HG02981 (cell line): ENCODE results near the gene NGFR.

ENCODE experiments used
- ATAC-seq: cut with Tn5 transposase; IDR thresholded peaks from one replicate; pipeline ENCODE4 v1.9.1; 2021; ENCODE audit warnings: mild to moderate bottlenecking, moderate library complexity; ENCODE audit not compliant: unreplicated experiment

NGFR gene

DNA sequence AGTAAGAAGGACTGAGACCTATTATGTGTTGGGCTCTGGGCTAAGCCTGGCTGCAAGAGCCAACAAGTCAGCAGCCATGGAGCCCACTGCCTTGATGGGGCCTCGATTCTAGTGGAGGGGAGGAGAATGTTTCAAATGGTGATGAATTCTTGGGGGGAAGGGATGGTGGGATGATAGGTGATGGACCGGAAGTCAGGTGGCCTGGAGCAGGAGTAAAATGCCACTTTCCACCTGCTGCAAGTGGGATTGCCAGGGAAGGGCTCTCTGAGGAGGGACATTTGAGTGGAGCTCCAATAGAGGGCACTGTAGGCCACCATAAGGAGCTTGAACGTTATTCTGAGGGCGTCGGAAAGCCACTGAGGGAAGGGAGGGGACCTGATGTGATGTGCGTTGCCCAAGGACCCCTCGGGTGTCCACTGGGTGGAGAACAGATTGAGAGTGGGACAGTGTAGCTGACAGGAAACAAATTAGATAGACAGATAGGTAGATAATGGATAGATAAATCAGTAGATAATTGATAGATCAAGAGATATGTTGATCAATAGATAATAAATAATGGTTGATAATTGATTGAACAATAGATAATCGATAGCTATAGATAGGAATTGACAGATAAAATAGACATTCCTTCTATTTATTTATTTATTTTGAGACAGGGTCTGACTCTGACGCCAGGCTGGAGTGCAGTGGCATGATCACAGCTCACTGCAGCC, 62.4 kb downstream of the NGFR start:
- ATAC-seq = no peak
